SW480 (cell line): Measurements from ENCODE around the gene SIL1.
"Not testable (repeated sequence)": the region's sequence is repeated elsewhere in the genome, so short reads cannot be mapped to it uniquely, and the experiment has no call there.

Experiments used
- DNase-seq: peaks from one replicate; pipeline ENCODE4 v3.0.0-alpha.2; 2016; ENCODE audit warnings: low spot score

SIL1 gene

GRCh38 chr5:139174382-139174781 is 23.8 kb downstream of the SIL1 start:
- not testable (repeated sequence) for DNase-seq

- no peak for DNase-seq
Observed at GRCh38 chr5:139171779-139172404, 26.3 kb downstream of the SIL1 start.

GRCh38 chr5:139167952-139168720 is 30.0 kb downstream of the SIL1 start:
- DNase-seq, result no peak

- no peak for DNase-seq
Observed at GRCh38 chr5:139167533-139167932, 30.6 kb downstream of the SIL1 start.

- no peak for DNase-seq
Observed at GRCh38 chr5:139167063-139167462, 31.1 kb downstream of the SIL1 start.

GRCh38 chr5:139164897-139165296 is 33.3 kb downstream of the SIL1 start:
- DNase-seq, result not testable (repeated sequence)

- DNase-seq, result no peak
Observed at GRCh38 chr5:139164020-139164419, 34.1 kb downstream of the SIL1 start.

- no peak for DNase-seq
Observed at GRCh38 chr5:139162448-139162847, 35.7 kb downstream of the SIL1 start.

GRCh38 chr5:139158791-139159190 is 39.4 kb downstream of the SIL1 start:
- no peak for DNase-seq

- no peak for DNase-seq
Observed at GRCh38 chr5:139157556-139157955, 40.6 kb downstream of the SIL1 start.

GRCh38 chr5:139156814-139157213 is 41.4 kb downstream of the SIL1 start:
- DNase-seq, result no peak

GRCh38 chr5:139155333-139155732 is 42.8 kb downstream of the SIL1 start:
- no peak for DNase-seq

- DNase-seq, result no peak
Observed at GRCh38 chr5:139151902-139152301, 46.3 kb downstream of the SIL1 start.

- no peak for DNase-seq
Observed at GRCh38 chr5:139150367-139150999, 47.7 kb downstream of the SIL1 start.

- DNase-seq, result no peak
Observed at GRCh38 chr5:139149477-139150199, 48.5 kb downstream of the SIL1 start.

- DNase-seq, result peak; percentile 24
Observed at GRCh38 chr5:139148986-139149385, 49.2 kb downstream of the SIL1 start.

- no peak for DNase-seq
Observed at GRCh38 chr5:139148306-139148705, 49.9 kb downstream of the SIL1 start.

- DNase-seq, result no peak
Observed at GRCh38 chr5:139147483-139148087, 50.6 kb downstream of the SIL1 start.

GRCh38 chr5:139146809-139147482 is 51.2 kb downstream of the SIL1 start:
- no peak for DNase-seq

GRCh38 chr5:139141446-139142204 is 56.5 kb downstream of the SIL1 start:
- DNase-seq, result no peak

GRCh38 chr5:139140591-139141071 is 57.5 kb downstream of the SIL1 start:
- DNase-seq, result no peak
